GM19025 (cell line): Measurements from ENCODE around the gene DLGAP1.

ENCODE experiments used
- ATAC-seq: cut with Tn5 transposase; IDR thresholded peaks from one replicate; pipeline ENCODE4 v1.9.1; 2021; ENCODE audit warnings: mild to moderate bottlenecking, low read depth, moderate library complexity; ENCODE audit not compliant: unreplicated experiment

The DLGAP1 gene

GRCh38 chr18:3966642-3967358 lies 488.3 kb downstream of the DLGAP1 start:
- no peak for ATAC-seq

- ATAC-seq = no peak
Measured at GRCh38 chr18:3966246-3966641, 488.9 kb downstream of the DLGAP1 start.

- no peak for ATAC-seq
Measured at GRCh38 chr18:3960977-3961376, 494.1 kb downstream of the DLGAP1 start.

GRCh38 chr18:3960142-3960541 lies 495.0 kb downstream of the DLGAP1 start:
- no peak for ATAC-seq

- no peak for ATAC-seq
Measured at GRCh38 chr18:3952031-3952430, 503.1 kb downstream of the DLGAP1 start.

- no peak for ATAC-seq
Measured at GRCh38 chr18:3950668-3951404, 504.3 kb downstream of the DLGAP1 start.

- no peak for ATAC-seq
Measured at GRCh38 chr18:3948958-3949357, 506.1 kb downstream of the DLGAP1 start.

GRCh38 chr18:3947383-3947782 lies 507.7 kb downstream of the DLGAP1 start:
- ATAC-seq = no peak

- ATAC-seq = no peak
Measured at GRCh38 chr18:3935305-3935704, 519.8 kb downstream of the DLGAP1 start.

GRCh38 chr18:3932276-3932675 lies 522.8 kb downstream of the DLGAP1 start:
- ATAC-seq = no peak

GRCh38 chr18:3931542-3932112 lies 523.5 kb downstream of the DLGAP1 start:
- ATAC-seq = no peak

- no peak for ATAC-seq
Measured at GRCh38 chr18:3931013-3931315, 524.1 kb downstream of the DLGAP1 start.

- no peak for ATAC-seq
Measured at GRCh38 chr18:3930126-3931012, 524.7 kb downstream of the DLGAP1 start.

GRCh38 chr18:3924455-3924854 lies 530.7 kb downstream of the DLGAP1 start:
- no peak for ATAC-seq

GRCh38 chr18:3923750-3924149 lies 531.4 kb downstream of the DLGAP1 start:
- ATAC-seq = no peak

- no peak for ATAC-seq
Measured at GRCh38 chr18:3921826-3922225, 533.3 kb downstream of the DLGAP1 start.

GRCh38 chr18:3920832-3921231 lies 534.3 kb downstream of the DLGAP1 start:
- no peak for ATAC-seq

- ATAC-seq = no peak
Measured at GRCh38 chr18:3919396-3920061, 535.6 kb downstream of the DLGAP1 start.

- no peak for ATAC-seq
Measured at GRCh38 chr18:3916082-3916481, 539.0 kb downstream of the DLGAP1 start.

GRCh38 chr18:3914833-3915610 lies 540.1 kb downstream of the DLGAP1 start:
- ATAC-seq = peak; percentile 78
